H1 (cell line): Measurements from ENCODE around the gene TMEM271. TPM values are rescaled to one million over a fixed set of nuclear protein-coding genes. Genes with fewer than 3 reads are reported as not detected.

Source experiments
- CTCF ChIA-PET: fragments of 300-600 bp; sonication (Branson Sonifier 250); formaldehyde crosslinking; loops from one replicate; lab custom pipeline; 2021; ENCODE audit not compliant: partially characterized antibody; lab: Charles Lee
- POLR2A ChIA-PET: fragments of 300-600 bp; sonication (Branson Sonifier 250); formaldehyde crosslinking; loops from one replicate; lab custom pipeline; 2021; ENCODE audit warnings: inconsistent platforms; ENCODE audit not compliant: partially characterized antibody; lab: Charles Lee
- DNase-seq, 2 experiments: peaks; one replicate each; pipeline versions ENCODE4 v3.0.0 to v3.0.0-alpha.2; 2010 to 2022; ENCODE audit warnings: low spot score in 2 of 2, low read depth in 1 of 2, mixed read lengths in 1 of 2
- FAIRE-seq: peaks from 2 replicates; lab custom pipeline; 2011; peaks lifted over from hg19 to GRCh38; lab: Jason Lieb, UNC
- H2AFZ ChIP-seq: 2 replicates; pipeline ENCODE4 v1.8.1; 2012; ENCODE audit warnings: low read length, inconsistent platforms
- H2AK5ac ChIP-seq: 2 replicates; pipeline ENCODE4 v1.6.1; 2013; ENCODE audit warnings: low read depth, low read length
- H2BK120ac ChIP-seq: replicated peaks from 2 replicates; pipeline ENCODE3; 2013; ENCODE audit warnings: low read depth, low read length, inconsistent platforms
- H2BK12ac ChIP-seq: 2 replicates; pipeline ENCODE4 v1.6.1; 2013; ENCODE audit warnings: low read depth, low read length
- H2BK15ac ChIP-seq: 2 replicates; pipeline ENCODE4 v1.6.1; 2013; ENCODE audit warnings: low read length
- H2BK20ac ChIP-seq: 2 replicates; pipeline ENCODE4 v1.6.1; 2013; ENCODE audit warnings: low read length
- H2BK5ac ChIP-seq: 2 replicates; pipeline ENCODE4 v1.6.1; 2013; ENCODE audit warnings: low read depth, low read length
- H3K14ac ChIP-seq: 2 replicates; pipeline ENCODE4 v1.6.1; 2013; ENCODE audit warnings: inconsistent platforms; ENCODE audit not compliant: insufficient read length
- H3K18ac ChIP-seq: 2 replicates; pipeline ENCODE4 v1.6.1; 2013; ENCODE audit warnings: low read length; ENCODE audit errors: extremely low read depth
- H3K23ac ChIP-seq: 2 replicates; pipeline ENCODE4 v1.6.1; 2013; ENCODE audit warnings: inconsistent platforms; ENCODE audit not compliant: insufficient read length
- H3K23me2 ChIP-seq: 2 replicates; pipeline ENCODE4 v1.6.1; 2013; ENCODE audit warnings: low read depth, low read length
- H3K27ac ChIP-seq: 2 replicates; pipeline ENCODE4 v1.6.1; 2011; ENCODE audit warnings: low read depth, low read length, inconsistent platforms
- H3K27me3 ChIP-seq, 4 experiments: replicated peaks in 1 of 4; 1 replicate in 1 of 4; 2 replicates in 3 of 4; pipeline versions ENCODE4 v1.6.1 to v1.8.1; 2011 to 2013; ENCODE audit warnings: low read length in 3 of 4, mild to moderate bottlenecking in 3 of 4, inconsistent platforms in 2 of 4, mixed read lengths in 2 of 4, moderate library complexity in 1 of 4; ENCODE audit not compliant: control insufficient read depth in 3 of 4, insufficient read depth in 3 of 4; ENCODE audit errors: extremely low read depth in 1 of 4
- H3K36me3 ChIP-seq, 4 experiments: 2 replicates each; pipeline versions ENCODE4 v1.6.1 to v1.8.1; 2011 to 2013; ENCODE audit warnings: mild to moderate bottlenecking in 4 of 4, low read length in 3 of 4, moderate library complexity in 2 of 4, control low read depth in 1 of 4, inconsistent platforms in 1 of 4; ENCODE audit not compliant: insufficient read depth in 4 of 4, control insufficient read depth in 2 of 4
- H3K4ac ChIP-seq: replicated peaks from 2 replicates; pipeline ENCODE3; 2013; ENCODE audit warnings: low read length, low read depth, mixed read lengths, inconsistent platforms; ENCODE audit not compliant: insufficient read length
- H3K4me1 ChIP-seq, 4 experiments: replicated peaks in 1 of 4; 1 replicate in 1 of 4; 2 replicates in 3 of 4; pipeline versions ENCODE4 v1.6.1 to v1.8.1; 2011 to 2013; ENCODE audit warnings: low read length in 3 of 4, inconsistent platforms in 2 of 4, mixed read lengths in 1 of 4; ENCODE audit not compliant: insufficient read depth in 4 of 4, control insufficient read depth in 3 of 4
- H3K4me2 ChIP-seq, 2 experiments: 2 replicates each; pipeline versions ENCODE4 v1.6.1 to v1.8.1; 2011 to 2013; ENCODE audit warnings: low read depth in 2 of 2, low read length in 2 of 2, control low read depth in 1 of 2, inconsistent platforms in 1 of 2, mild to moderate bottlenecking in 1 of 2; ENCODE audit not compliant: insufficient read depth in 1 of 2
- H3K4me3 ChIP-seq, 4 experiments: fragments of 200-600, 300-600 bp in 1 of 4; sonication (generic), shearing (Covaris generic), sonication (Bioruptor Twin) in 1 of 4; 2 replicates each; pipeline versions ENCODE4 v1.5.1 to v1.8.1; 2011 to 2016; ENCODE audit warnings: low read length in 4 of 4, low read depth in 3 of 4, control low read depth in 2 of 4, inconsistent platforms in 2 of 4, mild to moderate bottlenecking in 2 of 4, mixed read lengths in 1 of 4, moderate library complexity in 1 of 4; ENCODE audit not compliant: insufficient read depth in 2 of 4; ENCODE audit errors: extremely low read depth in 1 of 4
- H3K56ac ChIP-seq: replicated peaks from 2 replicates; pipeline ENCODE3; 2013; ENCODE audit warnings: low read depth, mild to moderate bottlenecking, mixed read lengths, low read length, inconsistent platforms; ENCODE audit not compliant: insufficient read length
- H3K79me1 ChIP-seq: 2 replicates; pipeline ENCODE4 v1.6.1; 2013; ENCODE audit warnings: low read depth, low read length, control low read depth
- H3K79me2 ChIP-seq, 2 experiments: 2 replicates each; pipeline versions ENCODE4 v1.6.1 to v1.8.1; 2012 to 2013; ENCODE audit warnings: low read length in 2 of 2, mild to moderate bottlenecking in 2 of 2, inconsistent platforms in 1 of 2; ENCODE audit not compliant: insufficient read depth in 2 of 2, control insufficient read depth in 1 of 2
- H3K9ac ChIP-seq, 4 experiments: replicated peaks in 1 of 4; 1 replicate in 1 of 4; 2 replicates in 3 of 4; pipeline versions ENCODE4 v1.6.1 to v1.8.1; 2011 to 2013; ENCODE audit warnings: low read depth in 3 of 4, low read length in 3 of 4, control low read depth in 2 of 4, mild to moderate bottlenecking in 2 of 4, moderate library complexity in 2 of 4, inconsistent platforms in 1 of 4; ENCODE audit errors: extremely low read depth in 1 of 4
- H3K9me3 ChIP-seq, 2 experiments: 2 replicates each; pipeline versions ENCODE4 v1.6.1 to v1.8.1; 2012 to 2013; ENCODE audit warnings: mild to moderate bottlenecking in 2 of 2, moderate library complexity in 2 of 2, control low read depth in 1 of 2, inconsistent platforms in 1 of 2, low read depth in 1 of 2, low read length in 1 of 2, mixed read lengths in 1 of 2; ENCODE audit not compliant: insufficient read depth in 2 of 2
- H4K20me1 ChIP-seq, 2 experiments: replicated peaks in 1 of 2; 2 replicates each; pipeline versions ENCODE3 to v1.8.1; 2011 to 2013; ENCODE audit warnings: inconsistent platforms in 2 of 2, low read length in 2 of 2, mild to moderate bottlenecking in 1 of 2; ENCODE audit not compliant: insufficient read depth in 2 of 2, control insufficient read depth in 1 of 2
- H4K5ac ChIP-seq: 2 replicates; pipeline ENCODE4 v1.6.1; 2013; ENCODE audit warnings: low read length, low read depth, mixed read lengths, inconsistent platforms; ENCODE audit not compliant: insufficient read length
- H4K8ac ChIP-seq: 2 replicates; pipeline ENCODE4 v1.8.0; 2013; ENCODE audit warnings: mild to moderate bottlenecking, moderate library complexity, low read length, inconsistent platforms; ENCODE audit not compliant: insufficient read depth; ENCODE audit errors: extremely low read depth
- H4K91ac ChIP-seq: replicated peaks from 2 replicates; pipeline ENCODE3; 2013; ENCODE audit warnings: low read length, mixed read lengths, inconsistent platforms; ENCODE audit not compliant: insufficient read length
- CBX5 ChIP-seq: fragments of 300-800, 300-1000 bp; sonication (generic); IDR thresholded peaks from 2 replicates; pipeline ENCODE4 v1.7.1; 2016; ENCODE audit warnings: antibody characterized with exemption, low read length, low read depth
- CTBP2 ChIP-seq: IDR thresholded peaks from 2 replicates; pipeline ENCODE4 v1.7.0; 2011; ENCODE audit warnings: borderline replicate concordance, mild to moderate bottlenecking, moderate library complexity, mixed read lengths, low read length; ENCODE audit not compliant: insufficient read depth, insufficient read length
- KDM4A ChIP-seq: IDR thresholded peaks from one replicate; pipeline ENCODE4 v1.7.1; 2012; ENCODE audit warnings: low read depth, mild to moderate bottlenecking, moderate library complexity, low read length, inconsistent platforms; ENCODE audit not compliant: severe bottlenecking
- MAX ChIP-seq: IDR thresholded peaks from 2 replicates; pipeline ENCODE4 v1.6.1; 2012; ENCODE audit warnings: inconsistent platforms
- NANOG ChIP-seq: IDR thresholded peaks from 2 replicates; pipeline ENCODE4 v1.6.1; 2011; ENCODE audit warnings: low read length, low read depth, mild to moderate bottlenecking, inconsistent platforms; ENCODE audit not compliant: insufficient read depth, poor library complexity, severe bottlenecking
- POLR2A ChIP-seq, 2 experiments: IDR thresholded peaks; 1 replicate in 1 of 2; 2 replicates in 1 of 2; pipeline ENCODE4 v1.6.1; 2011; ENCODE audit warnings: low read depth in 2 of 2, low read length in 2 of 2, mild to moderate bottlenecking in 2 of 2; ENCODE audit errors: control extremely low read depth in 1 of 2
- POLR2AphosphoS5 ChIP-seq: IDR thresholded peaks from 2 replicates; pipeline ENCODE4 v1.6.1; 2011; ENCODE audit warnings: low read depth, low read length
- SAP30 ChIP-seq: fragments of 300-600 bp; sonication (generic); IDR thresholded peaks from 2 replicates; pipeline ENCODE4 v1.7.1; 2012; ENCODE audit warnings: low read length, moderate library complexity, mild to moderate bottlenecking, inconsistent platforms; ENCODE audit not compliant: insufficient read depth, insufficient replicate concordance
- TEAD4 ChIP-seq: IDR thresholded peaks from 2 replicates; pipeline ENCODE4 v1.6.1; 2012; ENCODE audit warnings: low read depth, low read length, inconsistent platforms, mixed read lengths
- WGBS, 2 experiments: shearing (Covaris generic) in 1 of 2; methylation state at CpG; one replicate each; pipeline versions ENCODE4 v1.1.6 to v1.1.7; 2013 to 2015; ENCODE audit warnings: low lambda C conversion rate in 2 of 2, mixed read lengths in 2 of 2, inconsistent platforms in 1 of 2, low coverage in 1 of 2, missing lambda C conversion rate in 1 of 2; ENCODE audit not compliant: insufficient replicate concordance in 2 of 2, insufficient coverage in 1 of 2, insufficient read length in 1 of 2; ENCODE audit errors: extremely low coverage in 1 of 2, missing lambda C conversion rate in 1 of 2; 5-methylcytosine and 5-hydroxymethylcytosine counted together
- polyA plus RNA-seq, 7 experiments: library from polyadenylated mRNA; depleted of rRNA in 3 of 7; stranded (reverse) in 5 of 7; unstranded in 2 of 7; fragments of >200 nt in 5 of 7; fragments of 200-250 nt in 2 of 7; gene quantifications; 1 replicate in 5 of 7; 2 replicates in 1 of 7; 4 replicates in 1 of 7; pipeline versions ENCODE4 v1.2.1 to v1.2.3, GENCODE V29; 2011 to 2013; ENCODE audit warnings: missing spikeins in 2 of 7, mixed read lengths in 2 of 7
- total RNA-seq: library from RNA; stranded (reverse); fragmentation: NEBNext Ultra II Directional; extraction: Animal tissue kit (Norgen Biotek cat#: 25700); gene quantifications from 2 replicates; pipeline ENCODE4 v1.2.1, GENCODE V29; 2021
- TF ChIP-seq, protein P1 (sequence below): IDR thresholded peaks from 2 replicates; pipeline ENCODE4 v1.6.1; 2011; ENCODE audit warnings: low read length, improper control_type of control experiment

Gene TMEM271
- total and polyA plus RNA-seq, 2 of the 8 experiments (the other 6 are each of a cell fraction or from before 2014, with no cell fraction given), result 0.08 to 0.35 TPM

- Histone ChIP-seq H2AK5ac (no peak overlapping the region), H4K8ac (no peak overlapping the region), H3K79me1 (no peaks in the 10 kb centered on the region), H4K91ac (no peak overlapping the region), H3K36me3 (no peaks in the 10 kb centered on the region), H3K23me2 (peaks cover 15% of the 10 kb centered on the region), H2AFZ (no peak overlapping the region), H2BK120ac (no peak overlapping the region), H3K18ac (no peak overlapping the region), H3K4me2 (no peak overlapping the region; a peak in 1 of 4 replicates), H2BK15ac (no peak overlapping the region), H3K79me2 (no peaks in the 10 kb centered on the region), H4K5ac (no peak overlapping the region), H3K4ac (no peak overlapping the region), H3K9me3 (no peaks in the 10 kb centered on the region), H3K27me3 (peaks cover 45 to 69% (median 58%) of the 10 kb centered on the region in 4 experiments), H3K9ac (no peak overlapping the region), H3K23ac (no peak overlapping the region), H2BK12ac (no peak overlapping the region), H3K56ac (no peak overlapping the region), H2BK5ac (no peak overlapping the region), H3K4me3 (no peak overlapping the region), H2BK20ac (no peak overlapping the region), H3K4me1 (peaks cover 0 to 16% (median 7%) of the 10 kb centered on the region in 4 experiments; a peak in 6 of 7 replicates), H3K27ac (no peak overlapping the region), H3K14ac (no peak overlapping the region), H4K20me1 (peaks cover 2 to 18% of the 10 kb centered on the region in 2 experiments)
- DNase-seq (no peak), FAIRE-seq (no peak)
- ChIA-PET CTCF (interaction anchor here (0.7 kb wide), 1 partner anchor 101 kb away, joined by 3 read pairs; the partner anchor contains the start of gene MYL5), POLR2A (no interaction called here)
- WGBS, 2 experiments, result 85% methylated on average over 8 of the region's 8 CpGs; no CpG with 5 or more reads in 1 of the 2 experiments
- TF ChIP-seq TEAD4 (no peak), CTBP2 (no peak), NANOG (no peak), POLR2AphosphoS5 (no peak), KDM4A (no peak), MAX (no peak), CBX5 (no peak), POLR2A (IDR thresholded peaks at IDR 0.05; ENCODE audit: control extremely low read depth in 1 of 2, low read depth in 2 of 2, low read length in 2 of 2) (no peak), SAP30 (no peak)
- TF ChIP-seq, protein P1, sequence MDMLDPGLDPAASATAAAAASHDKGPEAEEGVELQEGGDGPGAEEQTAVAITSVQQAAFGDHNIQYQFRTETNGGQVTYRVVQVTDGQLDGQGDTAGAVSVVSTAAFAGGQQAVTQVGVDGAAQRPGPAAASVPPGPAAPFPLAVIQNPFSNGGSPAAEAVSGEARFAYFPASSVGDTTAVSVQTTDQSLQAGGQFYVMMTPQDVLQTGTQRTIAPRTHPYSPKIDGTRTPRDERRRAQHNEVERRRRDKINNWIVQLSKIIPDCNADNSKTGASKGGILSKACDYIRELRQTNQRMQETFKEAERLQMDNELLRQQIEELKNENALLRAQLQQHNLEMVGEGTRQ, result no peak
These were observed 2.8 kb downstream of the TMEM271 start for GRCh38 chr4:573122-573892.
